Uterus (tissue), 2 donors: ENCODE measurements around the gene CFAP92.

Experiments used
- CTCF ChIP-seq, 4 experiments: fragments of 200-600 bp in 2 of 4; fragments of 450-650 bp in 2 of 4; sonication (generic) in 2 of 4; IDR thresholded peaks; one replicate each; pipeline ENCODE4 v1.5.1; 2016 to 2019; ENCODE audit warnings: antibody characterized with exemption in 4 of 4, mild to moderate bottlenecking in 2 of 4, moderate library complexity in 1 of 4
- POLR2A ChIP-seq, 2 donors: fragments of 450-650 bp; IDR thresholded peaks; one replicate each; pipeline ENCODE4 v1.6.1; 2016; ENCODE audit warnings: antibody characterized with exemption in 2 of 2, mild to moderate bottlenecking in 1 of 2, moderate library complexity in 1 of 2

- TF ChIP-seq CTCF (IDR thresholded peaks at IDR 0.05) (no peak), POLR2A (IDR thresholded peaks at IDR 0.05) (no peak)
These were observed 24.9 kb upstream of the CFAP92 start for GRCh38 chr3:129018751-129019150.
